Prostate gland (tissue), 2 donors: ENCODE results near the gene TNRC6A.

Experiments
- POLR2A ChIP-seq: fragments of 450-650 bp; IDR thresholded peaks from one replicate; pipeline ENCODE4 v1.6.1; 2016; ENCODE audit warnings: antibody characterized with exemption, mild to moderate bottlenecking
- TF ChIP-seq, protein P1 (sequence below), 4 experiments: fragments of 200-600 bp in 2 of 4; fragments of 450-650 bp in 2 of 4; sonication (generic) in 2 of 4; IDR thresholded peaks; 1 replicate in 3 of 4; 2 replicates in 1 of 4; pipeline ENCODE4 v1.5.1; 2016 to 2019; ENCODE audit warnings: antibody characterized with exemption in 4 of 4, mild to moderate bottlenecking in 2 of 4, moderate library complexity in 2 of 4

DNA sequence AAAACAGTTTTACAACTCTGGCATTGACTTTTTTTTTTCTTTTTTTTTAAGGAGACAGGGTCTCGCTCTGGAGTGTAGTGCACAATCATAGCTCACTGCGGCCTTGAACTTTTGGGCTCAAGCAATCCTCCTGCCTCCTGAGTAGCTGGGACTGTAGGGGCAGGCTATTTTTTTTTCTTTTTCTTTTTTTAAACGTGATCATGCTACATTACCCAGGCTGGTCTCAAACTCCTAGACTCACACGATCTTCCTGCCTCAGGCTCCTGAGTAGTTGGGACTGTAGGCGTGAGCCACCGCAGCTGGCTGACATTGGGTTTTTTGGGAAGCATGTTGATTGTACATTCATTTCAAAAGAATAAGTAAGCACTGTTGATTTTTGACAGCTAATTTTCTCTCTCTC is 32.1 kb downstream of the TNRC6A start:
- TF ChIP-seq, protein P1, sequence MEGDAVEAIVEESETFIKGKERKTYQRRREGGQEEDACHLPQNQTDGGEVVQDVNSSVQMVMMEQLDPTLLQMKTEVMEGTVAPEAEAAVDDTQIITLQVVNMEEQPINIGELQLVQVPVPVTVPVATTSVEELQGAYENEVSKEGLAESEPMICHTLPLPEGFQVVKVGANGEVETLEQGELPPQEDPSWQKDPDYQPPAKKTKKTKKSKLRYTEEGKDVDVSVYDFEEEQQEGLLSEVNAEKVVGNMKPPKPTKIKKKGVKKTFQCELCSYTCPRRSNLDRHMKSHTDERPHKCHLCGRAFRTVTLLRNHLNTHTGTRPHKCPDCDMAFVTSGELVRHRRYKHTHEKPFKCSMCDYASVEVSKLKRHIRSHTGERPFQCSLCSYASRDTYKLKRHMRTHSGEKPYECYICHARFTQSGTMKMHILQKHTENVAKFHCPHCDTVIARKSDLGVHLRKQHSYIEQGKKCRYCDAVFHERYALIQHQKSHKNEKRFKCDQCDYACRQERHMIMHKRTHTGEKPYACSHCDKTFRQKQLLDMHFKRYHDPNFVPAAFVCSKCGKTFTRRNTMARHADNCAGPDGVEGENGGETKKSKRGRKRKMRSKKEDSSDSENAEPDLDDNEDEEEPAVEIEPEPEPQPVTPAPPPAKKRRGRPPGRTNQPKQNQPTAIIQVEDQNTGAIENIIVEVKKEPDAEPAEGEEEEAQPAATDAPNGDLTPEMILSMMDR (IDR thresholded peaks at IDR 0.05) = no peak
- no peak for TF ChIP-seq POLR2A
